Measurements from ENCODE around the gene ARHGAP15.

Gene ARHGAP15

GRCh38 chr2:143545059-143545948 is 416.1 kb downstream of the ARHGAP15 start:
- no peaks in the 10 kb centered on the region for H3K27me3 ChIP-seq

GRCh38 chr2:143545949-143546255 is 416.7 kb downstream of the ARHGAP15 start:
- Histone ChIP-seq H3K4me1 (ENCODE audit: control insufficient read depth in 1 of 2, insufficient read depth in 1 of 2, low read depth in 1 of 2, low read length in 1 of 2) (peaks cover 33 to 35% of the 10 kb centered on the region in 2 experiments), H3K27ac (no peak overlapping the region), H3K4me3 (ENCODE audit: low read depth in 1 of 2, low read length in 1 of 2) (no peak overlapping the region), H3K36me3 (peaks cover 7% of the 10 kb centered on the region), H3K9me3 (no peaks in the 10 kb centered on the region), H3K27me3 (no peaks in the 10 kb centered on the region)
- TF ChIP-seq CTCF (IDR thresholded peaks at IDR 0.05): no peak

More at GRCh38 chr2:143545059-143545948, 416.1 kb downstream of the ARHGAP15 start:
- H3K9me3 ChIP-seq: no peaks in the 10 kb centered on the region
- no peak overlapping the region for H3K4me3 ChIP-seq (ENCODE audit: low read depth in 1 of 2, low read length in 1 of 2)
- H3K27ac ChIP-seq: no peak overlapping the region
- TF ChIP-seq CTCF (IDR thresholded peaks at IDR 0.05): no peak
- peaks cover 7% of the 10 kb centered on the region for H3K36me3 ChIP-seq
- H3K4me1 ChIP-seq (ENCODE audit: control insufficient read depth in 1 of 2, insufficient read depth in 1 of 2, low read depth in 1 of 2, low read length in 1 of 2): peaks cover 27 to 29% of the 10 kb centered on the region in 2 experiments

- H3K4me3 ChIP-seq (ENCODE audit: low read depth in 1 of 2, low read length in 1 of 2): no peak overlapping the region
- no peak for TF ChIP-seq CTCF (IDR thresholded peaks at IDR 0.05)
- H3K27me3 ChIP-seq: no peaks in the 10 kb centered on the region
- H3K4me1 ChIP-seq (ENCODE audit: control insufficient read depth in 1 of 2, insufficient read depth in 1 of 2, low read depth in 1 of 2, low read length in 1 of 2): peaks cover 41 to 49% of the 10 kb centered on the region in 2 experiments
- H3K9me3 ChIP-seq: no peaks in the 10 kb centered on the region
- peaks cover 7% of the 10 kb centered on the region for H3K36me3 ChIP-seq
- H3K27ac ChIP-seq: peak overlapping the region; percentile 58
These were observed 418.8 kb downstream of the ARHGAP15 start for GRCh38 chr2:143548032-143548431.

GRCh38 chr2:143550500-143550899 is 421.3 kb downstream of the ARHGAP15 start:
- TF ChIP-seq CTCF (IDR thresholded peaks at IDR 0.05): no peak
- H3K27me3 ChIP-seq: no peaks in the 10 kb centered on the region
- H3K4me3 ChIP-seq (ENCODE audit: low read depth in 1 of 2, low read length in 1 of 2): no peak overlapping the region
- H3K4me1 ChIP-seq (ENCODE audit: control insufficient read depth in 1 of 2, insufficient read depth in 1 of 2, low read depth in 1 of 2, low read length in 1 of 2): peaks cover 47 to 58% of the 10 kb centered on the region in 2 experiments
- no peaks in the 10 kb centered on the region for H3K9me3 ChIP-seq
- no peaks in the 10 kb centered on the region for H3K36me3 ChIP-seq
- H3K27ac ChIP-seq: peak overlapping the region; percentile 62

- peaks cover 2% of the 10 kb centered on the region for H3K36me3 ChIP-seq
These were observed 422.9 kb downstream of the ARHGAP15 start for GRCh38 chr2:143551971-143552650.

More at GRCh38 chr2:143551971-143552650, 422.9 kb downstream of the ARHGAP15 start:
- H3K27ac ChIP-seq: peak overlapping the region; percentile 20
- H3K4me3 ChIP-seq (ENCODE audit: low read depth in 1 of 2, low read length in 1 of 2): no peak overlapping the region
- peaks cover 51 to 63% of the 10 kb centered on the region in 2 experiments for H3K4me1 ChIP-seq (ENCODE audit: control insufficient read depth in 1 of 2, insufficient read depth in 1 of 2, low read depth in 1 of 2, low read length in 1 of 2)
- H3K9me3 ChIP-seq: no peaks in the 10 kb centered on the region
- no peaks in the 10 kb centered on the region for H3K27me3 ChIP-seq
- no peak for TF ChIP-seq CTCF (IDR thresholded peaks at IDR 0.05)

Data from neutrophil (primary cell).